Measurements from ENCODE around the gene CNIH1. TPM values are rescaled to one million over a fixed set of nuclear protein-coding genes. Genes with fewer than 3 reads are reported as not detected.

The CNIH1 gene
- total RNA-seq, 1 donor from 2014 or later = 130 TPM

GRCh38 chr14:54488646-54489317 is 47.6 kb upstream of the CNIH1 start, which contains the start of gene GMFB:
GMFB (minus strand) TSS chr14:54488980; CDS start chr14:54488927, 53 bp downstream.
- Mint-ChIP-seq H3K27me3 (ENCODE audit: unreplicated experiment) (peaks cover 2% of the 10 kb centered on the region), H3K36me3 (ENCODE audit: unreplicated experiment) (peaks cover 11% of the 10 kb centered on the region), H3K4me3 (ENCODE audit: unreplicated experiment) (peak within 1 kb of the TSS; percentile 87), H3K4me1 (ENCODE audit: unreplicated experiment) (peaks cover 43% of the 10 kb centered on the region), H3K27ac (ENCODE audit: unreplicated experiment) (peak within 1 kb of the TSS; percentile 95), H3K9me3 (ENCODE audit: unreplicated experiment) (no peaks in the 10 kb centered on the region)
- peak; percentile 96 for DNase-seq (ENCODE audit: extremely low spot score, unreplicated experiment)
- peak; percentile 59 for TF ChIP-seq CTCF (IDR thresholded peaks at IDR 0.05)

DNA sequence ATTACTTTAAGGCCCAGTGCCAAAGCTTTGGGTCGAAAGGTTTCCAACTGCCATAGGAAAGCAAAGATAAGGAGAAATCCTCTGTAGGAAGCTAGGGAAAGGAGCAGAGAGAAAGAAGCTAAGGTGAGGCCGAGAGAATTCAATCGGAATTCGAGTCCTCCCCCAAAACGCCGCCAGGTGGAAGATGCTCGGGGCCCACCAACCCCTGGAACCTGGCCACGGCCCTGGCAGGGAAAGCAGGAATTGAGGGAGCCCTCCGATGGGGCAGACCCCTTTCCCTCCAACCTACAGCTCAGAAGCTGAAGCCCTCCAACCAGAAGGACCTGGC is 47.1 kb upstream of the CNIH1 start:
- peaks cover 45% of the 10 kb centered on the region for H3K4me1 Mint-ChIP-seq (ENCODE audit: unreplicated experiment)
- peak overlapping the region; percentile 87 for H3K4me3 Mint-ChIP-seq (ENCODE audit: unreplicated experiment)
- no peak for TF ChIP-seq CTCF (IDR thresholded peaks at IDR 0.05)
- peaks cover 2% of the 10 kb centered on the region for H3K27me3 Mint-ChIP-seq (ENCODE audit: unreplicated experiment)
- no peaks in the 10 kb centered on the region for H3K9me3 Mint-ChIP-seq (ENCODE audit: unreplicated experiment)
- H3K27ac Mint-ChIP-seq (ENCODE audit: unreplicated experiment) = peak overlapping the region; percentile 90
- H3K36me3 Mint-ChIP-seq (ENCODE audit: unreplicated experiment) = peaks cover 11% of the 10 kb centered on the region
- DNase-seq (ENCODE audit: extremely low spot score, unreplicated experiment) = no peak

GRCh38 chr14:54487771-54488170 is 46.6 kb upstream of the CNIH1 start:
- Mint-ChIP-seq H3K4me3 (ENCODE audit: unreplicated experiment) (peak overlapping the region; percentile 87), H3K4me1 (ENCODE audit: unreplicated experiment) (peaks cover 47% of the 10 kb centered on the region), H3K27ac (ENCODE audit: unreplicated experiment) (peak overlapping the region; percentile 90), H3K9me3 (ENCODE audit: unreplicated experiment) (no peaks in the 10 kb centered on the region), H3K27me3 (ENCODE audit: unreplicated experiment) (peaks cover under 1% of the 10 kb centered on the region), H3K36me3 (ENCODE audit: unreplicated experiment) (peaks cover 16% of the 10 kb centered on the region)
- no peak for TF ChIP-seq CTCF (IDR thresholded peaks at IDR 0.05)
- DNase-seq (ENCODE audit: extremely low spot score, unreplicated experiment) = no peak

- peak overlapping the region; percentile 90 for H3K27ac Mint-ChIP-seq (ENCODE audit: unreplicated experiment)
- H3K4me3 Mint-ChIP-seq (ENCODE audit: unreplicated experiment) = peak overlapping the region; percentile 87
- H3K36me3 Mint-ChIP-seq (ENCODE audit: unreplicated experiment) = peaks cover 22% of the 10 kb centered on the region
- peaks cover 47% of the 10 kb centered on the region for H3K4me1 Mint-ChIP-seq (ENCODE audit: unreplicated experiment)
- H3K27me3 Mint-ChIP-seq (ENCODE audit: unreplicated experiment) = no peaks in the 10 kb centered on the region
- TF ChIP-seq CTCF (IDR thresholded peaks at IDR 0.05) = no peak
- H3K9me3 Mint-ChIP-seq (ENCODE audit: unreplicated experiment) = no peaks in the 10 kb centered on the region
- DNase-seq (ENCODE audit: extremely low spot score, unreplicated experiment) = no peak
These were observed 45.5 kb upstream of the CNIH1 start for GRCh38 chr14:54486685-54487084.

- peaks cover 32% of the 10 kb centered on the region for H3K36me3 Mint-ChIP-seq (ENCODE audit: unreplicated experiment)
- TF ChIP-seq CTCF (IDR thresholded peaks at IDR 0.05) = no peak
- peak overlapping the region; percentile 0 for H3K27ac Mint-ChIP-seq (ENCODE audit: unreplicated experiment)
- no peak for DNase-seq (ENCODE audit: extremely low spot score, unreplicated experiment)
- no peak overlapping the region for H3K4me3 Mint-ChIP-seq (ENCODE audit: unreplicated experiment)
- H3K4me1 Mint-ChIP-seq (ENCODE audit: unreplicated experiment) = peaks cover 50% of the 10 kb centered on the region
- H3K9me3 Mint-ChIP-seq (ENCODE audit: unreplicated experiment) = no peaks in the 10 kb centered on the region
- no peaks in the 10 kb centered on the region for H3K27me3 Mint-ChIP-seq (ENCODE audit: unreplicated experiment)
These were observed 42.7 kb upstream of the CNIH1 start for GRCh38 chr14:54483846-54484245.

Measured in osteocyte (in vitro differentiated cells).